GM12873 (cell line): ENCODE data around the gene PLA2G6.

Source experiments
- CTCF ChIP-seq: IDR thresholded peaks from 2 replicates; pipeline ENCODE4 v1.5.1; 2012; ENCODE audit warnings: low read depth, mild to moderate bottlenecking, moderate library complexity, low read length, control low read depth; ENCODE audit not compliant: insufficient read depth; ENCODE audit errors: missing control alignments

The PLA2G6 gene

GRCh38 chr22:38062791-38063190 lies 118.8 kb downstream of the PLA2G6 start:
- no peak for TF ChIP-seq CTCF
